K562 (cell line): ENCODE measurements around the gene TDRD10. TPM values are rescaled to one million over a fixed set of nuclear protein-coding genes. Genes with fewer than 3 reads are reported as not detected.
A peak's percentile ranks its signal among the peaks of the same experiment; 100 is the strongest.

Source experiments
- ATAC-seq: fragments of 200-7000 bp; cut with Tn5 transposase; 3 replicates; pipeline ENCODE4 v1.9.1; 2020; ENCODE audit warnings: moderate library complexity
- BruUV-seq: library from RNA; stranded (reverse); fragments of 400-500 nt; replicated peaks from 2 replicates; lab custom pipeline; 2021; lab: Mats Ljungman, UMichigan
- CTCF ChIA-PET: fragments of 300-600 bp; formaldehyde crosslinking; extraction: SDS; loops from one replicate; lab custom pipeline; 2021; ENCODE audit warnings: low intra/inter-chr PET ratio; lab: Yijun Ruan, JAX
- POLR2A ChIA-PET: fragments of 300-600, 350-650 bp; sonication (Branson Sonifier 250); formaldehyde crosslinking; extraction: SDS; loops from one replicate; lab custom pipeline; 2021; ENCODE audit warnings: antibody characterized with exemption, inconsistent platforms; lab: Yijun Ruan, JAX
- DNase-seq, 4 experiments: peaks; one replicate each; pipeline versions ENCODE4 v3.0.0 to v3.0.0-alpha.2; 2011 to 2018; ENCODE audit warnings: low spot score in 3 of 4, mixed read lengths in 3 of 4; ENCODE audit errors: extremely low read depth in 1 of 4
- FAIRE-seq: peaks from 2 replicates; lab custom pipeline; 2011; peaks lifted over from hg19 to GRCh38; lab: Jason Lieb, UNC
- H2AFZ ChIP-seq: 2 replicates; pipeline ENCODE4 v1.6.0; 2011; ENCODE audit warnings: low read depth, low read length, control low read depth, inconsistent platforms
- H3K27ac ChIP-seq: fragments of 200-600 bp; 3 replicates; pipeline ENCODE4 v1.8.0; 2011; ENCODE audit warnings: low read depth, mild to moderate bottlenecking, control low read depth, inconsistent platforms, low read length, moderate library complexity, mixed read lengths; ENCODE audit errors: extremely low read depth
- H3K27me3 ChIP-seq, 2 experiments: fragments of 300-600 bp in 1 of 2; 2 replicates in 1 of 2; 3 replicates in 1 of 2; pipeline versions ENCODE4 v1.6.0 to v1.8.0; 2011; ENCODE audit warnings: inconsistent platforms in 2 of 2, low read length in 2 of 2, mild to moderate bottlenecking in 1 of 2, mixed read lengths in 1 of 2, moderate library complexity in 1 of 2; ENCODE audit not compliant: control insufficient read depth in 2 of 2, insufficient read depth in 2 of 2
- H3K36me3 ChIP-seq: fragments of 300-600 bp; 3 replicates; pipeline ENCODE4 v1.8.0; 2011; ENCODE audit warnings: mild to moderate bottlenecking, low read length, inconsistent platforms; ENCODE audit not compliant: control insufficient read depth, insufficient read depth
- H3K4me1 ChIP-seq, 2 experiments: fragments of 200-600 bp in 1 of 2; replicated peaks in 1 of 2; 2 replicates in 1 of 2; 3 replicates in 1 of 2; pipeline versions ENCODE4 v1.5.1 to v1.8.0; 2011; ENCODE audit warnings: inconsistent platforms in 2 of 2, low read length in 2 of 2, mild to moderate bottlenecking in 1 of 2, mixed read lengths in 1 of 2, moderate library complexity in 1 of 2; ENCODE audit not compliant: control insufficient read depth in 2 of 2, insufficient read depth in 2 of 2
- H3K4me2 ChIP-seq: 2 replicates; pipeline ENCODE4 v1.6.1; 2011; ENCODE audit warnings: low read length, control low read depth, inconsistent platforms, mixed read lengths; ENCODE audit not compliant: insufficient read depth
- H3K4me3 ChIP-seq: fragments of 200-600 bp; sonication (generic), shearing (Covaris generic); 2 replicates; pipeline ENCODE4 v1.5.1; 2016; ENCODE audit warnings: control low read depth, inconsistent platforms
- H3K79me2 ChIP-seq: fragments of 200-600 bp; 3 replicates; pipeline ENCODE4 v1.8.0; 2011; ENCODE audit warnings: low read length, inconsistent platforms; ENCODE audit not compliant: control insufficient read depth, insufficient read depth
- H3K9ac ChIP-seq, 2 experiments: 2 replicates each; pipeline versions ENCODE4 v1.6.0 to v1.6.1; 2011; ENCODE audit warnings: low read depth in 2 of 2, low read length in 2 of 2, control low read depth in 1 of 2, inconsistent platforms in 1 of 2, mild to moderate bottlenecking in 1 of 2, mixed read lengths in 1 of 2; ENCODE audit not compliant: insufficient read depth in 1 of 2
- H3K9me1 ChIP-seq: one replicate; pipeline ENCODE4 v1.6.0; 2011; ENCODE audit warnings: inconsistent platforms, mild to moderate bottlenecking, low read length, moderate library complexity; ENCODE audit not compliant: control insufficient read depth, insufficient read depth
- H3K9me3 ChIP-seq: replicated peaks from 2 replicates; pipeline ENCODE4 v1.5.1; 2011; ENCODE audit warnings: low read depth, low read length, inconsistent platforms; ENCODE audit not compliant: control insufficient read depth, insufficient read depth
- H4K20me1 ChIP-seq: replicated peaks from 2 replicates; pipeline ENCODE4 v1.6.1; 2011; ENCODE audit warnings: low read length, inconsistent platforms, mixed read lengths; ENCODE audit not compliant: control insufficient read depth, insufficient read depth
- CCAR2 ChIP-seq: fragments of 200-400 bp; formaldehyde crosslinking; IDR thresholded peaks from 2 replicates; pipeline ENCODE4 v1.6.1; 2017; ENCODE audit warnings: mild to moderate bottlenecking, low read depth, low read length
- CHCHD3 ChIP-seq: fragments of 250-450 bp; sonication (Bioruptor Pico); IDR thresholded peaks from 2 replicates; pipeline ENCODE4 v2.1.2; 2022; ENCODE audit warnings: mild to moderate bottlenecking
- HES1 ChIP-seq: fragments of 450-650 bp; IDR thresholded peaks from 2 replicates; pipeline ENCODE4 v1.6.1; 2016; ENCODE audit warnings: low read depth, mild to moderate bottlenecking, moderate library complexity
- KAT8 ChIP-seq: fragments of 450-650 bp; IDR thresholded peaks from 2 replicates; pipeline ENCODE4 v1.6.1; 2016; ENCODE audit warnings: low read depth, mild to moderate bottlenecking
- MAZ ChIP-seq, 2 experiments: fragments of 450-650 bp in 1 of 2; sonication (generic) in 1 of 2; formaldehyde crosslinking; IDR thresholded peaks in 1 of 2; conservative IDR thresholded peaks in 1 of 2; 2 replicates each; pipeline versions ENCODE4 v1.4.0 to v1.5.0; 2020; ENCODE audit warnings: mild to moderate bottlenecking in 1 of 2, missing genetic modification reagents in 1 of 2
- SMARCA5 ChIP-seq: fragments of 450-650 bp; IDR thresholded peaks from 2 replicates; pipeline ENCODE4 v1.6.1; 2016
- SRSF9 ChIP-seq: fragments of 200-400 bp; formaldehyde crosslinking; IDR thresholded peaks from 2 replicates; pipeline ENCODE4 v1.6.1; 2017; ENCODE audit warnings: low read depth, low read length, borderline replicate concordance
- WGBS: fragments of 100-300 bp; shearing (Covaris generic); methylation state at CpG from one replicate; pipeline ENCODE4 v1.1.6; 2016; ENCODE audit warnings: low coverage, mixed read lengths; ENCODE audit not compliant: insufficient coverage; ENCODE audit errors: missing lambda C conversion rate; 5-methylcytosine and 5-hydroxymethylcytosine counted together
- in situ Hi-C: fragments of 300-500 bp; cut with MboI; formaldehyde crosslinking; loops from 4 replicates; pipeline ENCODE4 v1.15.0; 2018; ENCODE audit warnings: inconsistent platforms, mixed read lengths
- intact Hi-C: fragments of 100-400 bp; cut with micrococcal nuclease; formaldehyde crosslinking; loops from 2 replicates; pipeline ENCODE4 v1.14.2; 2022
- polyA plus RNA-seq, 8 experiments: library from polyadenylated mRNA; depleted of rRNA in 4 of 8; stranded (reverse) in 5 of 8; unstranded in 3 of 8; fragments of >200 nt; fragmentation: Nextera tagmentation in 2 of 8; fragmentation: Illumina TruSeq in 1 of 8; extraction: Ambion mirVana in 2 of 8; extraction: Trizol in 1 of 8; gene quantifications; 2 replicates each; pipeline versions ENCODE4 v1.2.1 to v1.2.3, GENCODE V29; 2011 to 2014; ENCODE audit warnings: inconsistent platforms in 1 of 8, missing spikeins in 1 of 8
- total RNA-seq, 7 experiments: library from RNA; depleted of rRNA in 6 of 7; stranded (reverse); fragments of >200 nt in 6 of 7; fragmentation: Illumina TruSeq in 2 of 7; extraction: Trizol in 2 of 7; gene quantifications; 2 replicates each; pipeline versions ENCODE4 v1.2.1 to v1.2.3, GENCODE V29; 2011 to 2021; ENCODE audit warnings: low replicate concordance in 1 of 7
- TF ChIP-seq, protein P1 (sequence below): fragments of 250-450 bp; sonication (Bioruptor Pico); IDR thresholded peaks from 2 replicates; pipeline ENCODE4 v1.9.0; 2021; ENCODE audit warnings: mild to moderate bottlenecking, inconsistent platforms
- TF ChIP-seq, protein P2 (sequence below): sonication (generic); formaldehyde crosslinking; IDR thresholded peaks from 2 replicates; pipeline ENCODE4 v1.8.1; 2023; ENCODE audit warnings: mild to moderate bottlenecking, missing genetic modification reagents

Gene TDRD10
- total and polyA plus RNA-seq, 9 of the 15 experiments (the other 6 are each of a cell fraction or from before 2014, with no cell fraction given), result not detected

- 0 out of 4 replicates have a peak, but pooled peaks of 1 of the 2 experiments have one; percentile 5 for TF ChIP-seq MAZ (CRISPR knock-in tag; conservative IDR thresholded peaks at IDR 0.05 in 1 of 2, IDR thresholded peaks at IDR 0.05 in 1 of 2)
- TF ChIP-seq, protein P1, sequence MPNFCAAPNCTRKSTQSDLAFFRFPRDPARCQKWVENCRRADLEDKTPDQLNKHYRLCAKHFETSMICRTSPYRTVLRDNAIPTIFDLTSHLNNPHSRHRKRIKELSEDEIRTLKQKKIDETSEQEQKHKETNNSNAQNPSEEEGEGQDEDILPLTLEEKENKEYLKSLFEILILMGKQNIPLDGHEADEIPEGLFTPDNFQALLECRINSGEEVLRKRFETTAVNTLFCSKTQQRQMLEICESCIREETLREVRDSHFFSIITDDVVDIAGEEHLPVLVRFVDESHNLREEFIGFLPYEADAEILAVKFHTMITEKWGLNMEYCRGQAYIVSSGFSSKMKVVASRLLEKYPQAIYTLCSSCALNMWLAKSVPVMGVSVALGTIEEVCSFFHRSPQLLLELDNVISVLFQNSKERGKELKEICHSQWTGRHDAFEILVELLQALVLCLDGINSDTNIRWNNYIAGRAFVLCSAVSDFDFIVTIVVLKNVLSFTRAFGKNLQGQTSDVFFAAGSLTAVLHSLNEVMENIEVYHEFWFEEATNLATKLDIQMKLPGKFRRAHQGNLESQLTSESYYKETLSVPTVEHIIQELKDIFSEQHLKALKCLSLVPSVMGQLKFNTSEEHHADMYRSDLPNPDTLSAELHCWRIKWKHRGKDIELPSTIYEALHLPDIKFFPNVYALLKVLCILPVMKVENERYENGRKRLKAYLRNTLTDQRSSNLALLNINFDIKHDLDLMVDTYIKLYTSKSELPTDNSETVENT (CRISPR knock-in tag), result no peak
- no peak for TF ChIP-seq CHCHD3 (CRISPR knock-in tag)
- TF ChIP-seq, all 486 proteins: peak for 5
Measured at GRCh38 chr1:154568157-154568815, 66.3 kb downstream of the TDRD10 start (continued).

- Histone ChIP-seq H3K79me2 (no peaks in the 10 kb centered on the region), H3K9me3 (no peaks in the 10 kb centered on the region)
- ChIA-PET CTCF (no interaction called here), POLR2A (no interaction called here)
- no peak for FAIRE-seq
- intact Hi-C loops, result no loop called here
- BruUV-seq, result no TSS peak
- no peak for TF ChIP-seq SMARCA5
- no peak for TF ChIP-seq SRSF9
- TF ChIP-seq HES1, result no peak
- TF ChIP-seq CCAR2, result no peak
- TF ChIP-seq, protein P2, sequence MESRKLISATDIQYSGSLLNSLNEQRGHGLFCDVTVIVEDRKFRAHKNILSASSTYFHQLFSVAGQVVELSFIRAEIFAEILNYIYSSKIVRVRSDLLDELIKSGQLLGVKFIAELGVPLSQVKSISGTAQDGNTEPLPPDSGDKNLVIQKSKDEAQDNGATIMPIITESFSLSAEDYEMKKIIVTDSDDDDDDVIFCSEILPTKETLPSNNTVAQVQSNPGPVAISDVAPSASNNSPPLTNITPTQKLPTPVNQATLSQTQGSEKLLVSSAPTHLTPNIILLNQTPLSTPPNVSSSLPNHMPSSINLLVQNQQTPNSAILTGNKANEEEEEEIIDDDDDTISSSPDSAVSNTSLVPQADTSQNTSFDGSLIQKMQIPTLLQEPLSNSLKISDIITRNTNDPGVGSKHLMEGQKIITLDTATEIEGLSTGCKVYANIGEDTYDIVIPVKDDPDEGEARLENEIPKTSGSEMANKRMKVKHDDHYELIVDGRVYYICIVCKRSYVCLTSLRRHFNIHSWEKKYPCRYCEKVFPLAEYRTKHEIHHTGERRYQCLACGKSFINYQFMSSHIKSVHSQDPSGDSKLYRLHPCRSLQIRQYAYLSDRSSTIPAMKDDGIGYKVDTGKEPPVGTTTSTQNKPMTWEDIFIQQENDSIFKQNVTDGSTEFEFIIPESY, result peak; percentile 62; the same call in 1 of the 2 replicates
- TF ChIP-seq KAT8, result no peak
- TF ChIP-seq, all 486 proteins: peak for 1
- 26% methylated on average over 49 of the region's 59 CpGs for WGBS
- in situ Hi-C loops, result no loop called here
- Histone ChIP-seq H2AFZ (no peak overlapping the region), H3K27ac (no peak overlapping the region), H3K4me1 (peaks cover 0 to 17% of the 10 kb centered on the region in 2 experiments; a peak in 2 of 5 replicates), H3K36me3 (no peaks in the 10 kb centered on the region), H3K27me3 (peaks cover 31 to 70% of the 10 kb centered on the region in 2 experiments; a peak in 4 of 5 replicates), H3K9me1 (no peaks in the 10 kb centered on the region), H3K9ac (no peak overlapping the region), H3K4me2 (no peak overlapping the region), H3K4me3 (no peak overlapping the region), H4K20me1 (peaks cover 9% of the 10 kb centered on the region)
- DNase-seq (no peak), ATAC-seq (no peak)
Measured at GRCh38 chr1:154571244-154571963, 69.4 kb downstream of the TDRD10 start.
